Activated T-cell treated with anti-CD3 and anti-CD28 coated beads, Interleukin-2, amount 50 U/mL, for 1 hour (primary cell): ENCODE measurements around the gene GPN3.
"Not testable (repeated sequence)": the region's sequence is repeated elsewhere in the genome, so short reads cannot be mapped to it uniquely, and the experiment has no call there.

Experiments used
- DNase-seq: peaks from one replicate; pipeline ENCODE4 v3.0.0-alpha.2; 2020

The GPN3 gene

DNA sequence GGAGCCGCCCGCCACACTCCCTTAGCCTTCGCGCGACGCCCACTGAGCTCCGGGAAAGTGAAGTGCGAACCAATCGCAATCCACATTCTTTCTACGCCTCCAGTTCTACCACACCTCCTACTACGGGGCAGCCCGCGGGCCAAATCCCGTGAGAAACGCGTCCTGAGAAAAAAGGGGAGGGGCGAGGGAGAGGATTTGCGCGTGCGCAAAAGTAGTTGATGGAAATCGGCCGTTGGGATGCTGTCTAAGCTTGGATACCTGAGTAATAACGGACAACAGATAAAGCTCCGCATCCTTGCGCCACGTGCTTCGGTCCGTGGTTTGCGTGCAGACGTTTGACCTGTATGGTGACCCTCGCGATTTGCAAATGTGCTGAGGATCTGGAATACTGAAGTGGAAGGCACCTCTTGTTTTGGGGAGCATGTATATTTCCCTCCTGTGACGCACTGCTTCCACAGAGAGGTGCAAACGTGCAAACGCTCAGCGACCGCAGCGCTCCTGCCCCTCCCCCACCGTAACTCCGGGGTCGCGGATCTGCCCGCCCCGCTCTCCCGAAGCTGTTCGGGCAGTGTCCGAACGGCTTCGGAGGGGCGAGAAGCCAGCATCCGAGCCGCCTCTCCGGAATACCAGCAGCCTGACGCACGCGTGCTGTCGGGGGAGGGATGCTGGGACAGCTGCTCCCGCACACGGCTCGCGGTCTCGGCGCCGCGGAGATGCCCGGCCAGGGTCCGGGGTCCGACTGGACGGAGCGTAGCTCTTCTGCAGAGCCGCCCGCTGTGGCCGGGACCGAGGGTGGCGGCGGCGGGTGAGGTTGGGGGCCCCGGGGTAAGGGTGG, at the start of gene GPN3, which contains the start of gene FAM216A:
GPN3 (minus strand) TSS at position 44 of the 835 bp plus-strand sequence. CDS start 54 bp downstream, outside the sequence.
FAM216A (plus strand) TSS at position 632 of the 835 bp plus-strand sequence; CDS start at position 663, 31 bp downstream.
- peak; percentile 92 for DNase-seq

- DNase-seq: no peak
These were observed 48.9 kb upstream of the GPN3 start for GRCh38 chr12:110516995-110517394.

DNA sequence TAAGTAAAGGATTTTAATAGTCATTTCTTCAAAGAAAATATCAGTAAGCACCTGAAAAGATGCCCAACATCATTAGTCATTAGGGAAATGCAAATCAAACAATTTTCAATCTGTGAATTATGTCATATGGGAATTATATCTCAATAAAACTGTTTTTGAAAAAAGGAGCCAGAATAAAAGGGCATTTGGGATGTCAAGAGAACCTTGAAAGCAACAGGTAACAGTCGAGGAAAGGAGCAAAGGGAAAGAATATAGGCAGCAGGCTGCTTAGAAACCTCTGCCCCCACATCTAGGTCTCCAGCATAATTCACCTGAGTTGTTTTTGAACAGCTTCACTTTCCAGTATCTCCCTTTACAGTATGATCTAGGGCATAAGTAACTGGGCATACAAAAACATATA, 46.3 kb upstream of the GPN3 start:
- DNase-seq: no peak

DNA sequence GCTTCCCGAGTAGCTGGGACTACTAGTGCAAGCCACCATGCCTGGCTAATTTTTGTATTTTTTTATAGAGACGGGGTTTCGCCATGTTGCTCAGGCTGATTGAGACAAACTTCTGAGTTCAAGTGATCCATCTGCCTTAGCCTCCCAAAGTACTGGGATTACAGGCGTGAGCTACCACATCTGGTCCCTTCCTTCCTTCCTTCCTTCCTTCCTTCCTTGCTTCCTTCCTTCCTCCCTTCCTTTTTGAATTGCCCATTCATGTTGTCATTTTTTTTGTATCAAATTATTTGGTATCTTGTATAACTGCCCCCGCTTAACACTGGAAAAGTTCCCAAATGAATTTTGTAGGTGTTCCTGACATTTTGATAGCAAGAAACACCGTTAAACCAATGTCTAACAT, 45.8 kb upstream of the GPN3 start:
- DNase-seq: no peak

- no peak for DNase-seq
These were observed 40.1 kb upstream of the GPN3 start for GRCh38 chr12:110508071-110508586.

GRCh38 chr12:110505332-110505731, 37.3 kb upstream of the GPN3 start:
- DNase-seq: no peak

DNA sequence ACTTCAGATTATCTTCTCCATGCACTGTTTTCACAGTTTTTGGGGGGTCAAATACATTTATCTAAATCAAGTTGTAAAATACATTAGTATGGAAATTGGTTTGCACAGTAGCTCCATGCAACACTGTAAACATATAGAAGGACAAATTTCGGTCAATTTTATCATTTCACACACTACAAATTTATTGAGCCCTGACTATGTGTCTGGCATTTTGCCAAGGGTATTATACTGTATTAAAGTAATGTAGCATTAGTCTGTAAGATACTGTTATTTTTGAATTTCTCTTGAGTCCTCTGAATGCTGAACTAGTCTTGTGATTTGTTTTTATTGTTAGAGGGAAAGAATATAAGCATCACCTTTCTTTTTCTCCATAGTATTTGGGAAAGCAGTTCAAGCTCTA, 35.4 kb upstream of the GPN3 start:
- no peak for DNase-seq

DNA sequence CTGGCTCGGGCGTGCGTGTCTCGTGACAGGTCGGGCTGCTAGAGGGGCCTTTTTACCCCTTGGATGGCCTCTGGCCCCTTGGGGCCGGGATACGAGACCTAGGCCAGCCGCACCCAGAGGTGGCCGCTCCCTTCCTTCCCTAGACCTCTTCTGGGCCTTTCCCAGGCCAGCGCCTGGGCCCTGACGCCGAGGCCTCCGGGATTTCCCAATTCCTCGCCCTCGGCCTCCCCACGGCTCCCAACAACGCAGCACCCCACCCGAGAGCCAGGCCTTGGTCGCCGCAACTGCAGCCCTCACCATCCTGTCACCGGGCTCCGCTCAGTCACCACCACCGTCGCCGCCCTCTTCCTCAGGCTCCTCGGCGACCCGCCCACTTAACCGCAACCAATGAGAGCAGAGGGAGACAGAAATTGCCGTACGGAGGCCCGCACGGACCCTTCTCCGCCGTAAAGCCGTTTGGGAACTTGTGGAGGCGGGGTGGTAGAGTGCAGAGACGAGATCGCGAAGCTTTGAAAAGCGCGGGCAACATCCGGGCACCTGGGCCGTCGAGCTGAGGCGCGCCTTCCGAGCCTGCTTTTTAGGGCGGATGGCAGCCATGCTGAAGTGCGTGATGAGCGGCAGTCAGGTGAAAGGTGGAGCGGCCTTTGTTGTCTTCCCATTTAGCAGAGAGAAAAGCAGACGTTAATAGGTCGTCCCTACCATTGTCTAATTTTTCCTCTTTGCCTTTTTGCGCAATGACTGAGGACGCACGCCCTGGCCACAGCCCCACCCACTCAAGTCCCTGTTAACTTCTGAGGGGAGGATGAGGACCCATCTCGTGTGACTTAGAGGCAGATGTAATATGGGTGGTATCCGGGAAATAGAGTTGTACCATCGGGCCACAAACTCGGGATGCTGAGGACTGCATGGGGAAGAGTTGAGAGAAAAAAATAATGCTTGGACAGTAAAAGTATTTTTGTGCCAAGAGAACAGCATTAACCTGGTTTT, 34.0 kb upstream of the GPN3 start, which contains the start of the genes RAD9B and VPS29:
RAD9B (plus strand) TSS at position 580 of the 987 bp plus-strand sequence; CDS start at position 587, 7 bp downstream.
VPS29 (minus strand) TSS at position 360 of the 987 bp plus-strand sequence; CDS start at position 300, 60 bp downstream.
- peak; percentile 97 for DNase-seq

DNA sequence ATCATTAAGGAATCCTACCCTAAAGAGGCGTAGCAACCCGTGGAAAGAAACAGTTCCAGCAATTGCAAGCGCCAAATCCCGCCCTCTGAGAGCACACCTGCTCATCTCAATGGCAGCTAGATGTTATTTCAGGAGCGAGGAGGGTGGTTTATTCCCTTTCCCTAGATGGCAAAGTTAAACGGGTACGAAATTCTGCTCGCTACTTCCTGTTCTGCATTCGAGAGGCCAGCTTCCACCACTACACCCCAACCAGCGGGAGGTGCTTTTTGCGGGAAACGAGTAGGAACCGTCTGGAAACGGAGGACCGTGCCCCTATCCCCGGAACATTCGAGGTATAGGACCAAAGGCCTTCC, 33.3 kb upstream of the GPN3 start:
- no peak for DNase-seq

DNA sequence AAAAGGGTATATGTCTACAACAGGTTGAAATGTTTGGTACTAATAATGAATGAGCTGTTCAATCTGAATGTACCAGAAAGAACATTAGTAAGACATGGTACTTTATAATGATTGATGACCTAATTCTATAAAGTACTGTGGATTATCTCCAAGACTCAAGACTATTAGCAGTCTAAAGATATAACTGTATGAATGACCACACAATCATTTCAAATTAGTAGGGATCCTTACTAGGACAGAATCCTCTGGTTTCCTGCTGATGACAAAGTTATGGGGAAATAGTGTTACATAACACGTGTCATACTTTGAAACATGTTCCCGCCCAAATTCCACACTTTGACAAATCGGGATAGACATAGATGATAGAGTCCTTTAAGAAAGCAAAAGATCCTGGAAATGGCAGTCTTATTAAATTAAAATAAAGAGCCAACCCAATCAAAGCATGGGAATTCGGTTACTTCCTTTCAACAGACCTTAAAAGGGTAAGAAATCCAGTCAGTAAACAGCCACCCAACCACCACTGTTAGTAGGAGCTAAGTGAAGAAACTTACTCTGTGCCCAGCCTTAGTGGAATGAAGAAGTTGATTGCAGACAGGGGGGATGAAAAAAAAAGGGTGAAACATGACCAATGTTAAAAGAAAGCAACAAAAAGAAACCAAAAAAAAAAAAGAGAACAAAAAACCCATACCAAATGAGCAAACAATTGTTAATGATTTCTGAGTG, 31.1 kb upstream of the GPN3 start:
- no peak for DNase-seq

GRCh38 chr12:110475426-110475825, 7.4 kb upstream of the GPN3 start:
- no peak for DNase-seq

DNA sequence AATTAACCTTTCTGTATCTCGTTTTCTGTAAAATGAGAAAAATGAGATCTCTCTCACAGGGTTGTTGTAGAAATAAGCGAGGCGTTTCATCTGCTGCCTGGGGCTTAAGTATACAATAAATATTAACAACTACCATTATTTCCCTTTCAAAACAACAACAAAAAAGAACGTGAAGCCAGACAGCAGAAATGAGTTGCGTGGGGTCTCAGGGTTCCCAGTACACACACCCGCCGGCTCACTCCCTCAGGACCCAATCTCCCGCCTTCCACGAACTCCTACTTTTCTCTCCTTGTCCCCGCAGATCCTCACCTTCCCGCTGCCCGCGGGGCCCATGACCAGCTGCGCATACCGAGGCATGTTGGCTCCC, 227 bp downstream of the GPN3 start:
- DNase-seq: no peak

- DNase-seq: no peak
These were observed 1.3 kb downstream of the GPN3 start for GRCh38 chr12:110466791-110467190.

DNA sequence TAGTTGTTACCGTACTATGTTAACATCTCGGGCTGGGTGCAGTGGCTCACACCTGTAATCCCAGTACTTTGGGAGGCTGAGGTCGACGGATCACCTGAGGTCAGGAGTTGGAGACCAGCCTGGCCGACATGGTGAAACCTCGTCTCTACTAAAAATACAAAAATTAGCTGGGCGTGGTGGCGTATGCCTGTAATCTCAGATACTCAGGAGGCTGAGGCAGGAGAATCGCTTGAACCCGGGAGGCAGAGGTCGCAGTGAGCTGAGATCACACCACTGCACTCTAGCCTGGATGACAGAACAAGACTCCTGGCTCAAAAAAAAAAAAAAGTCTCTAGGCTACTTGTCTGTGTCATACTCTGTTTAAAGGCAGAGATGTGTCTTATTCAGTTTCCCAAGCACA, 2.3 kb downstream of the GPN3 start:
- not testable (repeated sequence) for DNase-seq

- DNase-seq: no peak
These were observed 3.0 kb downstream of the GPN3 start for GRCh38 chr12:110465024-110465423.

DNA sequence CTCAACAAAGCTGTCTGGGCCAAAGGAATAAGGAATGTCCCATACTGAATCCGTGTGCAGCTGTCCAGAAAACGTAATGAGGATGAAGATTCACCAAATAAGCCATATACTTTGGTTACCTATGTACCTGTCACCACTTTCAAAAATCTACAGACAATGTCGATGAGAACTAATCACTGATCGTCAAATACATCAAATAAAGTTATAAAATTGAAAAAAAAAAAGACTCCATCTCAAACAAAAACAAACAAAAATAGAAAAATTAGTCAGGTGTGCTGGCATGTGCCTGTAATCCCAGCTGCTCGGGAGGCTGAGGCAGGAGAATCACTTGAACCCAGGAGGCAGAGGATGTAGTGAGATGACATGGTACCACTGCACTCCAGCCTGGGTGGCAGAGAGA, 6.9 kb downstream of the GPN3 start:
- not testable (repeated sequence) for DNase-seq

- DNase-seq: no peak
These were observed 9.3 kb downstream of the GPN3 start for GRCh38 chr12:110458756-110459155.

- DNase-seq: no peak
These were observed 14.3 kb downstream of the GPN3 start for GRCh38 chr12:110453569-110454296.

- DNase-seq: no peak
These were observed 16.8 kb downstream of the GPN3 start for GRCh38 chr12:110451263-110451662.

DNA sequence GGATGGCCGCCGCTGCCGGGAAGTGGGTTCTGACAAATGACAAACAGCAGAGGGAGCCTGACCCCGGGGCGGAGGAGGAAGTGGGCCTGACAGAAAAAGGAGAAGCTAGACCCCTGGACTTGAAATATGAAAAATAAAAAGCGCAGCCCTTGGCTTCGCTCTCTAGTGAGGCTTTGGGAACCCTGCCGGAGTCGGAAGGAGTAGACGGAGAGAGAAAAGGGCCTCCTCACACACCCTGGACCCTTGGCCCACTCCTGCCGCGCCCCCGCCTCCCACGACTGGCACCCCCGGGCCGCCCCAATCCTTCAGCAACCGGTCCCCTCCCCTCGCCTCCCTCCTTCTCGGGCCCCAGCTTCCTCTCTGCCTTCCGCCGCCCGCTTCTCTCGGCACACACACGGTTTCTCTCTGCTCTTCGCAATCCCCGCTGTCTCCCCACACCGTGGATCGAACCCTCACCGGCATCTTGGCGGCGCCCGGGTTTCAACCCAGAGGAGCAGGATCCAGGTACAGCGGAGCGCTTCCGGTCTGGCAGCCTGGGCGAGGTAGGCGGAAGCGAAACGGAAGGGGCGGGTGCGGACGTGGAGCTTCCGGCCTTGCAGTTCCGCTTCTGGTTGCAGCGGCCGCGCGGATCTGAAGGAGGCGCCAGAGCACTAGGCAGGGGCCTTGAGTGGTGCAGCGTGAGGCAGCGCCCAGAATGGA, 18.1 kb downstream of the GPN3 start, which contains the start of gene ARPC3:
ARPC3 (minus strand) TSS at position 539 of the 699 bp plus-strand sequence; CDS start at position 462, 77 bp downstream.
- peak; percentile 93 for DNase-seq

- no peak for DNase-seq
These were observed 23.6 kb downstream of the GPN3 start for GRCh38 chr12:110444455-110444854.
